ENCODE data around the gene LARP1B.
A peak's percentile ranks its signal among the peaks of the same experiment; 100 is the strongest.

GRCh38 chr4:128191115-128191781 lies 130.1 kb downstream of the LARP1B start:
- TF ChIP-seq, protein P1, sequence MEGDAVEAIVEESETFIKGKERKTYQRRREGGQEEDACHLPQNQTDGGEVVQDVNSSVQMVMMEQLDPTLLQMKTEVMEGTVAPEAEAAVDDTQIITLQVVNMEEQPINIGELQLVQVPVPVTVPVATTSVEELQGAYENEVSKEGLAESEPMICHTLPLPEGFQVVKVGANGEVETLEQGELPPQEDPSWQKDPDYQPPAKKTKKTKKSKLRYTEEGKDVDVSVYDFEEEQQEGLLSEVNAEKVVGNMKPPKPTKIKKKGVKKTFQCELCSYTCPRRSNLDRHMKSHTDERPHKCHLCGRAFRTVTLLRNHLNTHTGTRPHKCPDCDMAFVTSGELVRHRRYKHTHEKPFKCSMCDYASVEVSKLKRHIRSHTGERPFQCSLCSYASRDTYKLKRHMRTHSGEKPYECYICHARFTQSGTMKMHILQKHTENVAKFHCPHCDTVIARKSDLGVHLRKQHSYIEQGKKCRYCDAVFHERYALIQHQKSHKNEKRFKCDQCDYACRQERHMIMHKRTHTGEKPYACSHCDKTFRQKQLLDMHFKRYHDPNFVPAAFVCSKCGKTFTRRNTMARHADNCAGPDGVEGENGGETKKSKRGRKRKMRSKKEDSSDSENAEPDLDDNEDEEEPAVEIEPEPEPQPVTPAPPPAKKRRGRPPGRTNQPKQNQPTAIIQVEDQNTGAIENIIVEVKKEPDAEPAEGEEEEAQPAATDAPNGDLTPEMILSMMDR (IDR thresholded peaks at IDR 0.05; ENCODE audit: control extremely low read depth in 1 of 3, insufficient read depth in 1 of 3, low read depth in 1 of 3, low read length in 3 of 3) = peak; percentile 41 to 89 (median 87)
- TF ChIP-seq CHD1 (IDR thresholded peaks at IDR 0.05; ENCODE audit: low read depth, low read length) (no peak), TAF1 (IDR thresholded peaks at IDR 0.05; ENCODE audit: low read depth, low read length) (no peak), CEBPB (IDR thresholded peaks at IDR 0.05; ENCODE audit: low read depth, low read length) (no peak), SRF (IDR thresholded peaks at IDR 0.05; ENCODE audit: low read depth, low read length) (no peak), BRCA1 (IDR thresholded peaks at IDR 0.05; ENCODE audit: low read depth, low read length) (no peak; the same call in 1 of the 2 replicates)

Data from H1 (cell line).